Activated naive CD4-positive, alpha-beta T cell treated with anti-CD3 and anti-CD28 coated beads for 36 hours (primary cell): ENCODE results near the gene CLEC2B. TPM values are rescaled to one million over a fixed set of nuclear protein-coding genes. Genes with fewer than 3 reads are reported as not detected.
A peak's percentile ranks its signal among the peaks of the same experiment; 100 is the strongest.

ENCODE experiments used
- CTCF ChIA-PET: fragments of 350-600 bp; sonication (Branson Sonifier 250); formaldehyde crosslinking; loops from one replicate; lab custom pipeline; 2021; ENCODE audit warnings: antibody characterized with exemption; lab: Charles Lee
- DNase-seq: peaks from one replicate; pipeline ENCODE4 v3.0.0-alpha.2; 2020
- H3K27ac Mint-ChIP-seq: one replicate; pipeline ENCODE4 v1.8.0; 2021; ENCODE audit warnings: mild to moderate bottlenecking, mixed read lengths
- H3K27me3 Mint-ChIP-seq: one replicate; pipeline ENCODE4 v1.8.0; 2021; ENCODE audit warnings: low read depth, mixed read lengths
- H3K36me3 Mint-ChIP-seq: one replicate; pipeline ENCODE4 v1.8.0; 2021; ENCODE audit warnings: low read depth, mixed read lengths
- H3K4me1 Mint-ChIP-seq: one replicate; pipeline ENCODE4 v1.8.0; 2021; ENCODE audit warnings: low read depth, mixed read lengths
- H3K4me3 Mint-ChIP-seq: one replicate; pipeline ENCODE4 v1.8.0; 2021; ENCODE audit warnings: mild to moderate bottlenecking, moderate library complexity, mixed read lengths
- H3K9me3 Mint-ChIP-seq: one replicate; pipeline ENCODE4 v1.8.0; 2021; ENCODE audit warnings: mixed read lengths
- intact Hi-C: fragments of 100-400 bp; cut with micrococcal nuclease; formaldehyde crosslinking; loops from one replicate; pipeline ENCODE4 v1.15.1; 2023
- total RNA-seq, 2 experiments: library from RNA; stranded (reverse); gene quantifications; one replicate each; pipeline ENCODE4 v1.2.3, GENCODE V29; 2021

Gene CLEC2B
- total RNA-seq, 2 experiments from 2014 or later: 30.3 to 30.7 TPM

DNA sequence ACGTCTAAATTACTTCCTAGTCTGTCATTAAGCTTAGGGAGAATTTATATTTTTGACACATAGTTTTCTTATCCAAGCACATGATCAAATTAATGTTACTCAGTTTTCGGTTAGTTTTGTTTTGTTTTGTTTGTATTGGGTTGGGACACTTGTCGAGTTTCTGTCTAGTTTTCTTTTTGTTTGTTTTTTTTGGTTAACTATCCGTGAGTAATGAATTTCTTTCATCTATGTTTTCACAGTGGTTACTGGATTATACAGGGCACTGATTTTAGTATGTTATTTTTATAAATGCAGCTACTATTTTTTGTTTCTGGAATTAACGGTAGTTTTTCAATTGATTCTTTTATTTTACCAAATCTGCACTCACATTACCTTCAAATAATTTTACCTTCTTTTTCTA lies 39.2 kb downstream of the CLEC2B start:
- no peaks in the 10 kb centered on the region for H3K27me3 Mint-ChIP-seq
- no peaks in the 10 kb centered on the region for H3K36me3 Mint-ChIP-seq
- H3K4me1 Mint-ChIP-seq: no peaks in the 10 kb centered on the region
- intact Hi-C loops: no loop called here
- H3K27ac Mint-ChIP-seq: no peak overlapping the region
- no peak for DNase-seq
- CTCF ChIA-PET: interaction anchor here (0.8 to 2.5 kb wide), 3 partner anchors 16 to 110 kb away, joined by 3 to 13 read pairs (median 9); no protein-coding TSS in a partner anchor
- no peak overlapping the region for H3K4me3 Mint-ChIP-seq
- no peaks in the 10 kb centered on the region for H3K9me3 Mint-ChIP-seq

DNA sequence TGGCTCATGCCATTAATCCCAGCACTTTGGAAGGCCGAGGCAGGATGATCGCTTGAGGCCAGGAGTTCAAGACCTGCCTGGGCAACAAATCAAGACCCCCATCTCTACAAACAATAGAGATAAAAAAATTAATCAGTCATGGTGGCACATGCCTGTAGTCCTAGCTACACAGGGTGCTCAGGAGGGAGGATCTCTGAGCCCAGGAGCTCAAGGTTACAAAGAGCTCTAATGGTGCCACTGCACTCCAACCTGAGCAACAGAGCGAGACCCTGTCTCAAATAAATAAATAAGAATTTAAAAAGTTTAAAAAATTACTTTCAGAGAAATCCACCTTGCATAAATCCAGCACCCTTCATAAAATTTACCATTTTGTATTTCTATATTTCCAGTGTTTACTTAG lies 39.7 kb downstream of the CLEC2B start:
- Mint-ChIP-seq H3K4me1 (no peaks in the 10 kb centered on the region), H3K27me3 (no peaks in the 10 kb centered on the region), H3K36me3 (no peaks in the 10 kb centered on the region), H3K9me3 (no peaks in the 10 kb centered on the region), H3K4me3 (no peak overlapping the region), H3K27ac (no peak overlapping the region)
- no peak for DNase-seq
- CTCF ChIA-PET: interaction anchor here (0.6 to 2.5 kb wide), 4 partner anchors 15 to 142 kb away, joined by 3 to 13 read pairs (median 6); no protein-coding TSS in a partner anchor
- intact Hi-C loops: no loop called here

DNA sequence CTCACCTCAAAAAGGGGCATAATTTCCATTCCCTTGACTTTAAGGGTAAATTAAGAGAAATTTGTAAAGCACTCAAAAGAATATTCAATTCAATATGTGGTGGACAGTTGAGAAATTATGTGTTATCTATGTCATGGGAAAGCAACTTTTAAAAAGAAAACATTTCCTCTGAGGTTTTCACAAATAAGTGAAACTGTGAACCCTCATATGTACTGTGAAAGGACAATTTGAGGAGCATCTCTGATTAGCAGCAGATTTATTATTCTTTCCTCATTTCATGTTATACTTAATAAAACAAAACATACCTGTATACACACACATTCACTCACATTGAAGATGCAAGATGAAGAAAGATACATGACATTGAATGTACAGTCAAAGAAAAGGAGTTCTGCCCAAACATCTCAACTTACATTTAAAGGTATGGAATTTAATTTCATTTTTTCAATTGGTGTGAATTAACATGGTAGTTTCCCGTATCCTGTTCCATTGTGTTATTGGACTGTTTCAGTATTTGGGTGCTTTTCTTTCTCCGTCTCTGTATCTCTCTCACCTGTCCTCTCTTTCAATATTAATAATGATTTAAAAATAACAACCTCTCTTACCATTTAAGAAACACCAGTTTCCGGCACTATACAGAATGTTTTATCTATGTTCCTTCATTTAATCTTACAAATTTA lies 41.8 kb downstream of the CLEC2B start, which contains the start of gene KLRF1:
Gene KLRF1 (plus strand): TSS at position 273 of the 680 bp plus-strand sequence. CDS start 64 bp downstream, at position 337.
- intact Hi-C loops: no loop called here
- Mint-ChIP-seq H3K4me1 (no peaks in the 10 kb centered on the region), H3K27me3 (no peaks in the 10 kb centered on the region), H3K4me3 (no peak within 1 kb of the TSS), H3K27ac (no peak within 1 kb of the TSS), H3K36me3 (no peaks in the 10 kb centered on the region), H3K9me3 (no peaks in the 10 kb centered on the region)
- no peak for DNase-seq
- CTCF ChIA-PET: no interaction called here

DNA sequence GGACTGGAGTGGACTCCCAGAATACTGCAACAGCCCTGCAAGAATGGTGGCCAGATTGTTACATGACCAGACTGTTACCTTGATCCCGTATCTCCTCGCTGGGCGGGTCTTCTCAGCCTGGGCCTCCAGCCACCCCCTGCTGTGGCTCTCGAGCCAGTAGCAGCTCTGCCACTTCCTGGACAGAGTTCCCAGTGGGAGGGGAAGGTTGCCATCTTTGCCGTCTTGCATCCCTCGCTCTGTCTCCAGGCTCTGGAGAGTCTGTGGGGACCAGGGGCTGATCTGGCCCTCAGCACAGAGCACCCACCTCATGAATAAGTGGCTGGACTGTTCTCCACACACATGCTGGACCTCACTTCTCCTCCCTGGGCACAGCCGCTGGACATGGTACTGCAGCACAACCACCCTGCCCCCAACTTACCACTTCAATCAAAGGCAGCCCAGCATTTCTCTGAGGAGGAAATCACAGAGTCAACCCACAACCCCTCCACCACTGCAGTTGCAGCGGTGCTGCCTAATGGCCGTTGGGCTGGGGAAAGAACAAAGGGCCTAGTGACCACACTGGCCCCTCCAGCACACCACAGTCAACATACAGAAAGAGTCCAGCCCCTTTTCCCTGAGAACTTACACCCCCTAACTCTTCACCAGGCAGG lies 48.7 kb downstream of the CLEC2B start:
- no peak overlapping the region for H3K27ac Mint-ChIP-seq
- no peaks in the 10 kb centered on the region for H3K9me3 Mint-ChIP-seq
- no peak overlapping the region for H3K4me3 Mint-ChIP-seq
- peaks cover 2% of the 10 kb centered on the region for H3K4me1 Mint-ChIP-seq
- CTCF ChIA-PET: interaction anchor here (1.3 kb wide), 2 partner anchors 70 to 119 kb away, joined by 3 to 4 read pairs; no protein-coding TSS in a partner anchor
- intact Hi-C loops: no loop called here
- H3K36me3 Mint-ChIP-seq: no peaks in the 10 kb centered on the region
- DNase-seq: no peak
- no peaks in the 10 kb centered on the region for H3K27me3 Mint-ChIP-seq

DNA sequence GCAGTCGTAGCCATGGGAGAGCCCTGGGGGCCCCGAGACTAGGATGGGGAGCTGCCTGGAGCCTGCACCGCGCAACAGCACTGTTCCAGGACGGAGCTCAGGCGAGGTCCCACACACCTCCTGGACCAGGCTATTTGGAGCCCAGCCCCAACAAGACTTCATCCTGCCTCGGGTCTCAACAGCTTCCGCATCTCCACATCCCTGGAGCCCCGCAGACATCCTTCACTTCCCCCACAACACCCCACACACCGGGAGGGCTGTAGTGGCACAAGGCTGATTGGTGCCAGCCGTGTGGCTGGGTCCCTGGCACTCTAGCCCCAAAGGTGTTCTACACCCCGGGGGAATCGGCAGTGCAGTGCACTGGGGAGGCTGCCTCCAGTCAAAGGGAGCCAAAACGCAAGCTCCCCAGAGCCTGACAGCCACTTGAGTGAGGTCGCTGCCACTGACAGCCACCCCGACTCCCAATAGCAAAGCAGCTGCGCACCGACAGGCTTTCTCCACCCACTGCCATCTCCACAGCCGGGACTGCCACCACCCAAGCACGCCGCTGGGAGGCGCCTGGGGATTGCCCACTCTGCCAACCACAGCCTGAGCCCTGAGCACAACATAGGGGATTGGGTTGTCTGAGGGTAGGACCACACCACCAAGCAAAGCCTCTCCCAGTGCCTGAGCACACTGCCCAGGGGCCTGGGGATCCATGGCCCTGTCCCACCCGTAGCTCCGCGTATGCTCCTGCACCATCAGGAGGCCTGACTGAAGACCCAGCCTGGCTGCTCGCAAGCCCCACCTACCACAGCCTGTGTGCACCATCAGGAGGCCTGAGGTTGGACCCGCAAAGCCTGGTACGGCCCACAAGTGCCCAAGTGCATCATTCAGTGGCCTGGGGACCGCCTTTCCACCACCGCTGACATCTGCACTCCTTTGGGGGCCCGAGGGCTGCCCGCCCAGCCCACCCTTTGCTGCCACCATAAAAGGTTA lies 55.0 kb downstream of the CLEC2B start:
- no peaks in the 10 kb centered on the region for H3K9me3 Mint-ChIP-seq
- intact Hi-C loops: loop anchor here (1.0 to 5.0 kb wide), 7 partner anchors 53 to 378 kb away; partner anchors contain the start of gene CLEC2B
- H3K4me1 Mint-ChIP-seq: peaks cover 9% of the 10 kb centered on the region
- no peak overlapping the region for H3K27ac Mint-ChIP-seq
- peak; percentile 93 for DNase-seq
- no peaks in the 10 kb centered on the region for H3K36me3 Mint-ChIP-seq
- H3K27me3 Mint-ChIP-seq: no peaks in the 10 kb centered on the region
- H3K4me3 Mint-ChIP-seq: peak overlapping the region; percentile 77
- CTCF ChIA-PET: interaction anchor here (0.5 to 3.2 kb wide), 39 partner anchors 9 to 575 kb away, joined by 3 to 53 read pairs (median 4); partner anchors contain the start of genes CLEC12B, CLEC1B and CLEC2B

DNA sequence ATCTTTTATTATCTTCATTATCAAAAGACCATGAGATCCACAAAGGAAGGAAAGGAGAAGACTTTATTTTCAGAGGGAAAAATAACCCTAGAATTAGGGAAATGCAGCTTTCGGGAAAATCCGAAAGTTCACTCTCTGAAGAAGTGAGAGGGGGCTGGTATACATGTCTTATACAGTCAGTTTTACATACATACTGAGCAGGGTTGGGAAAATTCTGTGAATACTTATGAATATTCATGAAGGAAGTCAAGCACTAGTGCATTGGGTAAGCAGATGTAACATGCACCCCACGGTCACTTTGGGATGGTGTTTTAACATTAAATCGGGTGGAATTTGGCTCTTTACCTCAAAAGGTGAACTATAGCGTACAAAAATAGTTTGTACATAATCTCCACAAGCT lies 57.5 kb downstream of the CLEC2B start:
- H3K27ac Mint-ChIP-seq: no peak overlapping the region
- DNase-seq: no peak
- no peaks in the 10 kb centered on the region for H3K9me3 Mint-ChIP-seq
- no peaks in the 10 kb centered on the region for H3K27me3 Mint-ChIP-seq
- peaks cover 7% of the 10 kb centered on the region for H3K4me1 Mint-ChIP-seq
- CTCF ChIA-PET: interaction anchor here (0.7 to 1.4 kb wide), 6 partner anchors 11 to 128 kb away, joined by 3 to 5 read pairs (median 3); no protein-coding TSS in a partner anchor
- intact Hi-C loops: loop anchor here (5.0 kb wide), 2 partner anchors 56 to 381 kb away; partner anchors contain the start of gene CLEC2B
- H3K36me3 Mint-ChIP-seq: no peaks in the 10 kb centered on the region
- H3K4me3 Mint-ChIP-seq: no peak overlapping the region

DNA sequence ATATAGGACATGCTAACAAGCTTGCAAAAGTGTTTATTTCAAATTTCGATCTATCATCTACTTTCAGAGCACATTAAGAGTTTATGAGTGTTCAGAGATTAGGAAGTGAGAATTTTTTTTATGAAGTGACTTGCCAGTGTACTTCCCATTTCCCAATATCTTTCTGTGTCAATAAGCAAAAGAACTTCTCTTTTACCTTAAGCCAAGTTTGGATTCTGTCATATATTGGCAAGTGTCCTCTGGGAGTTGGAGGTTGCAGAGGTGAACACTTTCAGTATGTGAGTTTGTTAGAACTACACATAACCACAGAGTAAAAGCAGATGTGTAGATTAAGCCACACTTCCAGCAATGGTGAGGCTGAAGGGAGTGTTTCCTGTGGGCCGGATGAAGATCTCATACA lies 58.5 kb downstream of the CLEC2B start:
- CTCF ChIA-PET: interaction anchor here (0.6 to 1.4 kb wide), 4 partner anchors 11 to 199 kb away, joined by 3 to 5 read pairs (median 3); no protein-coding TSS in a partner anchor
- Mint-ChIP-seq H3K36me3 (no peaks in the 10 kb centered on the region), H3K27ac (no peak overlapping the region), H3K9me3 (no peaks in the 10 kb centered on the region), H3K4me1 (peaks cover 7% of the 10 kb centered on the region), H3K27me3 (no peaks in the 10 kb centered on the region), H3K4me3 (no peak overlapping the region)
- DNase-seq: no peak
- intact Hi-C loops: loop anchor here (5.0 kb wide), 2 partner anchors 57 to 382 kb away; partner anchors contain the start of gene CLEC2B

DNA sequence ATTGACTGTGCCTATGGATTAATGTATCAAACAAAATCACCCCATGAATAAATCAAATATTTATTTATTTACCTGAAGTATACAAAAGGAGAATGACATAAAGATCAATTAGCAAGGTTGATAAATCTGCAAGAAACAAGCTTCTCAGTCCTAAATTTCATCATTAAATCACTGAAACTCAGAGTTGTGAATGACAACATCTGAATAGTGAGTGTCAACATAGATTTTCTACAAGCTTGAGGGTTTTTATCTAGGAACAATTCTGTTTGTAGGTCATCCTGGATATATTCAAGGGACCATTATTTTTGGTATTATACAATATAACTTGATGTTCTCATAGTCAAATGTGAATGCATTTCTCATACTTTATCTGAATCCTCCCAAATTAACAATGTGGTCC lies 59.3 kb downstream of the CLEC2B start:
- Mint-ChIP-seq H3K9me3 (no peaks in the 10 kb centered on the region), H3K36me3 (no peaks in the 10 kb centered on the region), H3K27ac (no peak overlapping the region), H3K4me3 (no peak overlapping the region), H3K4me1 (peaks cover 7% of the 10 kb centered on the region), H3K27me3 (no peaks in the 10 kb centered on the region)
- CTCF ChIA-PET: interaction anchor here (0.6 to 1.4 kb wide), 4 partner anchors 10 to 200 kb away, joined by 3 to 5 read pairs (median 3); no protein-coding TSS in a partner anchor
- intact Hi-C loops: loop anchor here (5.0 kb wide), 2 partner anchors 57 to 382 kb away; partner anchors contain the start of gene CLEC2B
- DNase-seq: no peak

DNA sequence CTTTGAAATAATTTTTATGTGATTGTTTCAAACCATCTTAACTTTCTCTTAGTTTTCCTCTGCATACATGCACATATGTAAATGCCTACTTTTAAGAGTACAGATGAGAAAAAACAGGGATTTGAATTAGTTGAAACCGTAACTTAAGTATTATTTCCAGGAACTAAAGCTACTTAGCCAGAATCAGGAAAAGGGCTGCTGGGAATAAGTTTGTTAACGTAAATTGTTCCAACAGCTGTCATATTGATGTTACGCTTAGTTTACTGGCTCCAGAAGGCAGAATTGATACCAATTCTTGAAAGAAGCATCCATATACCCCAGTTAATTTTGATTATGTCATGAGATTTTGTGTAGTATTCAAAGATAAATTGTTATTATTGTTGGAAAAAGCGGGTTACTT lies 59.8 kb downstream of the CLEC2B start:
- intact Hi-C loops: no loop called here
- DNase-seq: no peak
- H3K4me1 Mint-ChIP-seq: peaks cover 7% of the 10 kb centered on the region
- H3K36me3 Mint-ChIP-seq: no peaks in the 10 kb centered on the region
- no peaks in the 10 kb centered on the region for H3K27me3 Mint-ChIP-seq
- no peak overlapping the region for H3K4me3 Mint-ChIP-seq
- no peaks in the 10 kb centered on the region for H3K9me3 Mint-ChIP-seq
- H3K27ac Mint-ChIP-seq: no peak overlapping the region
- CTCF ChIA-PET: no interaction called here

DNA sequence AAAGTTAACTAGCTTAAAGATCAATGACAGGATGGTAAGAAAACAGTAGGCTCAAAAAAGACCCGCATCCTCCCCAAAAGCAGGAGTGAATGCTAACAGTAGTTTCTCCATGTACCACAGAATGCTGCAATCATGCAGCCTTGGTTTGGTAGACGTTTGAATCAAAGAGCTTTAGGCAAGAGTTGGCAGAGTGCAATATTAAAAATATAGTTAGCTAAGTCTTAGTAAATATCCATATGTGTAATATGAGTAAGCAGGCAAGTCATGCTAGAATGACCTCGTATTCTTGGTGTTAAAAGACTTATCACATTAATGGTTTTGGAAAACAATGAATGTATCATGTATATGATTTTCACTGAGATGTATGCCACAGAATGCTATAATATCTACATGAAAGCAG lies 60.6 kb downstream of the CLEC2B start:
- intact Hi-C loops: no loop called here
- no peak overlapping the region for H3K27ac Mint-ChIP-seq
- CTCF ChIA-PET: interaction anchor here (0.6 to 2.7 kb wide), 4 partner anchors 11 to 64 kb away, joined by 3 to 12 read pairs (median 4); no protein-coding TSS in a partner anchor
- no peaks in the 10 kb centered on the region for H3K36me3 Mint-ChIP-seq
- H3K4me1 Mint-ChIP-seq: peaks cover 5% of the 10 kb centered on the region
- DNase-seq: no peak
- no peaks in the 10 kb centered on the region for H3K9me3 Mint-ChIP-seq
- H3K4me3 Mint-ChIP-seq: no peak overlapping the region
- H3K27me3 Mint-ChIP-seq: no peaks in the 10 kb centered on the region

DNA sequence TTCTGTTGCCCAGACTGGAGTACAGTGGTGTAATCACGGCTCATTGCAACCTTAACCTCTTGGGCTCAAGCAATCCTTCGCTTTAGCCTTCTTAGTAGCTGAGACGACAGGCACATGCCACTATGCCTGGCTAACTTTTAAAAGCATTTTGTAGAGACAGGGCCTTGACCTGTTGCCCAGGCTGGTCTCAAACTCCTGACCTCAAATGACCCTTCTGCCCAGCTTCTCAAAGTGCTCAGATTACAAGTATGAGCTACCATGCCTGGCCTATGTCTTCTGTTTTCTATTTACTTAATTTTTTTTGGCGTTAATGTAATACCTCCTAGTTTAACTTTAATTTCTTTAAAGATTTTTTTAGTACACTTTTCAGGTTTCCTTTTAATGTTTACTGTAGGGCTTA lies 62.4 kb downstream of the CLEC2B start:
- Mint-ChIP-seq H3K27ac (no peak overlapping the region), H3K36me3 (no peaks in the 10 kb centered on the region), H3K4me3 (no peak overlapping the region), H3K9me3 (no peaks in the 10 kb centered on the region), H3K4me1 (peaks cover 3% of the 10 kb centered on the region), H3K27me3 (no peaks in the 10 kb centered on the region)
- DNase-seq: no peak
- CTCF ChIA-PET: interaction anchor here (1.4 to 2.7 kb wide), 2 partner anchors 9 to 56 kb away, joined by 4 to 12 read pairs; no protein-coding TSS in a partner anchor
- intact Hi-C loops: no loop called here
